Duodenal mucosa (tissue), 2 donors: ENCODE measurements around the gene HEPACAM.

Experiments used
- H3K27ac ChIP-seq: one replicate; pipeline ENCODE4 v1.7.0; 2013; ENCODE audit warnings: low read depth, low read length
- H3K27me3 ChIP-seq, 2 donors: one replicate each; pipeline ENCODE4 v1.7.0; 2013; ENCODE audit warnings: low read length in 2 of 2, control low read depth in 1 of 2; ENCODE audit not compliant: insufficient read depth in 2 of 2, control insufficient read depth in 1 of 2
- H3K36me3 ChIP-seq, 2 donors: one replicate each; pipeline ENCODE4 v1.7.0; 2013; ENCODE audit warnings: low read length in 2 of 2, control low read depth in 1 of 2; ENCODE audit not compliant: insufficient read depth in 2 of 2, control insufficient read depth in 1 of 2
- H3K4me1 ChIP-seq, 2 donors: one replicate each; pipeline ENCODE4 v1.7.0; 2013; ENCODE audit warnings: low read length in 2 of 2, control low read depth in 1 of 2; ENCODE audit not compliant: insufficient read depth in 2 of 2, control insufficient read depth in 1 of 2
- H3K4me3 ChIP-seq, 2 donors: one replicate each; pipeline ENCODE4 v1.7.0; 2013; ENCODE audit warnings: low read length in 2 of 2, low read depth in 1 of 2
- H3K9ac ChIP-seq, 2 donors: one replicate each; pipeline ENCODE4 v1.7.0; 2013; ENCODE audit warnings: low read length in 2 of 2, low read depth in 1 of 2
- H3K9me3 ChIP-seq, 2 donors: one replicate each; pipeline ENCODE4 v1.7.0; 2013; ENCODE audit warnings: low read length in 2 of 2, control low read depth in 1 of 2; ENCODE audit not compliant: control insufficient read depth in 1 of 2

HEPACAM gene

DNA sequence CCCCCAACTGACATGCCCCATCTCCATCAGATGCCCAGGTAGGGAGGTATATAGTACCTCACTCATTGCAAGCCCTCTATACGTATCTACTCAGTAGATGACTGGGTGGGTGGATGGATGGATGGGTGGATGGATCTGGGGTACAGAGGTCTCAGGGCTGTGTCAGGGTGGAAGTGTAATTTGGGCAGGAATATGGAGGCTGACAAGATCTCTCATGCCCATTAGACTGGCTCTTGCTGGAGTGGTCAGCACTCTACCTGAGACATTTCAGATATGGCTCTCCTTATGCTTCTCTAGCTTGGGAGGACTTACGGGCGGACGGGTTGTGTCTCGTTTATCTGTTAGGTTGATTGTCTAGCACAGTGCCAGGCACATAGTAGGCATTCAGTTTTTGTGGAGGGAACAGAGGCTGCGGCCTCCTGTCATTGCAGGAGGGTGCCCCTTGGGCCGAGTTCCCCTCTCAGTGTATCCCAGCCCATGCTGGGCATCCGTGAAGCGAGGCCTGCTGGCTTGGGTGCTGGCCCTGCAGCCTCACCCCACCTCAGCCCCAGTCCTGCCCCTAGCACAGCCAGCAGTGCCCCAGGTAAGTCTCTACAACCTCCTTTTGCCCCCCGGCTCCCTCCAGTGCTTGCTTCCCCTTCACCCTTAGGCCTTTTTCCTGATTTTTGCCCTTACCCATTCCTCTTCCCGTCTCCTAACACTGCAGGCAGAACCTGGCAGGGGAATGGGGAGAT is 56.9 kb downstream of the HEPACAM start:
- H3K27ac ChIP-seq = no peak overlapping the region
- H3K9me3 ChIP-seq = no peaks in the 10 kb centered on the region
- H3K9ac ChIP-seq = no peak overlapping the region
- peaks cover 8 to 11% of the 10 kb centered on the region in 2 donors for H3K27me3 ChIP-seq
- H3K4me3 ChIP-seq = no peak overlapping the region
- H3K36me3 ChIP-seq = no peaks in the 10 kb centered on the region
- peaks cover 21 to 23% of the 10 kb centered on the region in 2 donors for H3K4me1 ChIP-seq

DNA sequence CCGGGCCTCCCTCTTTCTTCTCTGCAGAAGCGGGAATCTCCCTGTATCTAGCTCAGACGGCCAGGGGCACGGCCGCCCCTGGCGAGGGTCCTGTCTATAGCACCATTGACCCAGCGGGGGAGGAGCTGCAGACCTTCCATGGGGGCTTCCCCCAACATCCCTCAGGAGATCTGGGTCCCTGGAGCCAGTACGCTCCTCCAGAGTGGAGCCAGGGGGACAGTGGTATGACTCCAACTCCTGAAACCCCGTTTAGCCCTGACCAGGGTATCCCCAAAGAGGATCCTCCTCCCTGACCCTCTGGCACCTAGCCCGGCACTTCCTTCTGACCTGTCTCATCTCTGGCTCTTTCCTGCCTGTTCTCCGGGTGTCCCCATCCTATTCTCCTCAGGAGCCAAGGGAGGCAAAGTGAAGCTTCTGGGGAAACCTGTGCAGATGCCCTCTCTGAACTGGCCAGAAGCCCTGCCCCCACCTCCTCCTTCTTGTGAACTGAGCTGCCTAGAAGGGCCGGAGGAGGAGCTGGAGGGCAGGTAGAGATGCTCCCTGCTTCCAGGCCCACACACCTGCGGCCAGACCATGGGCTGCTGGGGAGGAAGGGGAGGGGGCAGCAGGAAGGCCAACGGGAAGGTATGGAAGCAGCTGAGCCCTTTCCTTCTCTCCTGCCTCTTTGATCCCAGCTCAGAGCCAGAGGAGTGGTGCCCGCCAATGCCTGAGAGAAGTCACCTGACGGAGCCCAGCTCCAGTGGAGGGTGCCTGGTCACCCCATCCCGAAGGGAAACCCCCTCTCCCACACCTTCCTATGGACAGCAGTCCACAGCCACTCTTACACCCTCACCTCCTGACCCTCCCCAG is 57.7 kb downstream of the HEPACAM start:
- no peaks in the 10 kb centered on the region for H3K9me3 ChIP-seq
- peak overlapping the region in 1 of 2 donors; percentile 71 for H3K9ac ChIP-seq
- H3K4me3 ChIP-seq = peak overlapping the region in 1 of 2 donors; percentile 84
- no peaks in the 10 kb centered on the region for H3K36me3 ChIP-seq
- peaks cover 21 to 23% of the 10 kb centered on the region in 2 donors for H3K4me1 ChIP-seq
- H3K27ac ChIP-seq = no peak overlapping the region
- peaks cover 14 to 17% of the 10 kb centered on the region in 2 donors for H3K27me3 ChIP-seq

DNA sequence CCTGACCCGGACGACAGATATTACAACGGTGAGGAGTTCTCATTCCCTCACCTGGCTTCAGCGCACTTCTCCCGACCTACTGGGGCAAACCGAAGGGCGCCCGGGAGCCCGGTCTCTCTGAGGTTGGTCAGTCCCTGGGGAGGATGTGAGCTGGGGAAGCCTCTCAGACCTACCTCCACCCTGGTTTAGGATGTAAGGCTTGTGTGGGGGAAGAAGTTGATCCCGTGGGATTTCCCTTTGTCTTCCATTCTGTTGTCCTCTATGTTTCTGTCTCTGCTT is 58.3 kb downstream of the HEPACAM start:
- peak overlapping the region; percentile 71 to 86 for H3K9ac ChIP-seq
- H3K27ac ChIP-seq = no peak overlapping the region
- peak overlapping the region in 1 of 2 donors; percentile 84 for H3K4me3 ChIP-seq

DNA sequence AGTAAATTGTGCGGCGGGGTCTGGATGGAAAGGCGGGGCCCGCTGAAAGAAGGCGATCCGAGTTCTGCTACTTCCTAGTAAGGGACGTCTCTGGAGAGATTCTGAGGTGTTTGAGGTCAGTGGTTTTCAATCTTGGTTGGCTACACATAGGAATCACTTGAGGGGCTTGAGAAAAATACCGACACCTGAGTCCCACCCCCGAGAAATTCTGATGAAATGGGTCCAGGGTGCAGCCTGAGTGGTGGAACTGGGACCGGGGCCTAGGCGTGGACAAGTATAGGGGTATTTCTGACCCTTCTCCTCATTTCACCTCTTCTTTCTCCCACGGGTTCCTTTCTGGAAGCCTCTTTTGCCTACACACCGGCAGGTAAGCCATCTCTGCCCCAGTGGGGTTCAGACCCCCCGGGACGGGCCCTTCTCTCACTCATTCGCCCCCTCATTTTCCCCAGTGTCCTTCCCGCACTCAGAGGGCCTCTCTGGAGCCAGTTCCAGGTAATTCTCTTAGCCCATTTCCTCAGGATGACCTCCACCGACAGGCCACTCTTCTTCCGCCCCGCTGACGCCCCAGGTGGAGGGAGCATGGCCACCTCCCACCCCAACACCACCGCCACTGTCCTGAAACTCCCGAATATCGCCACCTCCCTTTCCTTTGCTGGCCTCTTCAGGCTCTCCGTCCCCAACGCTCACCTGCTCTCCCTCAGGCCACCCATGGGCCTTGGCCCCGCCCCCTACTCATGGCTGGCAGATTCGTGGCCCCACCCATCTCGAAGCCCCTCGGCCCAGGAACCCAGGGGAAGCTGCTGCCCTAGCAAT is 58.8 kb downstream of the HEPACAM start:
- H3K4me3 ChIP-seq = peak overlapping the region; percentile 84 to 87
- H3K27ac ChIP-seq = no peak overlapping the region
- H3K9ac ChIP-seq = peak overlapping the region; percentile 71 to 86

More for the DNA sequence above, 58.3 kb downstream of the HEPACAM start:
- Histone ChIP-seq H3K9me3 (no peaks in the 10 kb centered on the region), H3K27me3 (peaks cover 19 to 23% of the 10 kb centered on the region in 2 donors), H3K36me3 (no peaks in the 10 kb centered on the region), H3K4me1 (peaks cover 16 to 18% of the 10 kb centered on the region in 2 donors)

DNA sequence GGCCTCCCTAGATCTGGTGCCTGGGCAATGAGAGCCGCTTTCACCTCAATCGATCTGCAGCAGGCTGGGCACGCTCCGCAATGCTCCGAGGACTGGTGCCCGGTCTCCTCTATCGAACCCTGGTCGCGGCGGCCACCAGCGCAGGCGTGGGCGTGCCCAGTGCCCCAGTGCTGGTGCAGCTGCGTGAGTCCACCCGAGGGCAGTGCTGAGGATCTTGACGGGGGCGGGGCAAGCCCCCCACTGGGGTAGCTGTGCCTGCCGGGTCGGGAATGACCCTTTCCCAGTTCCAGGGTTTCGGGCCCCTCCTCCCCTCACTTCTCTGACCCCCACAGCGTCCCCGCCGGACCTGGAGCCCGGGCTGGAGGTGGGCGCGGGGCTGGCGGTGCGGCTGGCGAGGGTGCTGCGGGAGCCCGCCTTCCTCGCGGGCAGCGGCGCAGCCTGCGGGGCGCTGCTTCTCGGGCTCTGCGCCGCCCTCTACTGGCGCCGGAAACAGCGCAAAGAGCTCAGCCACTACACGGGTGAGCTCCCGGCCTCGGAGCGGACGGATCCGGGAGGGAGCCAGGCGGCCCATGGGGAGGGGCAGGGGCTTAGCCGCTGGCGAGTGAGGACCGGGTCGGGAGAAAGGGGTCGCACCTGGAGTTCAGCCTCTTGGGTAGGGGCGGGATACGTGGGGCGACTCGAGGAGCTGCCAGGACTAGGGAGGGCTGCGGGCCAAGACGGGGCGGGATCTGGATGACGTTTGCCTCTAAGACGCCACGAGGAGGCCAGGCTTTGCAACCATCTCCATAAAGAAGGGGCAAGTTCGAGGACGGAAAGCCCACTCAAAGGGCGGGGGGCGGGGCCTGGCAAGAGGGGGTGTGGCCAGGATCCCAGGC is 59.7 kb downstream of the HEPACAM start:
- Histone ChIP-seq H3K27ac (peak overlapping the region; percentile 85), H3K36me3 (no peaks in the 10 kb centered on the region), H3K9me3 (no peaks in the 10 kb centered on the region), H3K4me3 (peak overlapping the region; percentile 84 to 87), H3K9ac (peak overlapping the region; percentile 71 to 86), H3K27me3 (peaks cover 25 to 37% of the 10 kb centered on the region in 2 donors), H3K4me1 (peaks cover 11 to 12% of the 10 kb centered on the region in 2 donors)

More for the DNA sequence above, 58.8 kb downstream of the HEPACAM start:
- peaks cover 11 to 12% of the 10 kb centered on the region in 2 donors for H3K4me1 ChIP-seq
- H3K36me3 ChIP-seq = no peaks in the 10 kb centered on the region
- H3K9me3 ChIP-seq = no peaks in the 10 kb centered on the region
- H3K27me3 ChIP-seq = peaks cover 25 to 28% of the 10 kb centered on the region in 2 donors

DNA sequence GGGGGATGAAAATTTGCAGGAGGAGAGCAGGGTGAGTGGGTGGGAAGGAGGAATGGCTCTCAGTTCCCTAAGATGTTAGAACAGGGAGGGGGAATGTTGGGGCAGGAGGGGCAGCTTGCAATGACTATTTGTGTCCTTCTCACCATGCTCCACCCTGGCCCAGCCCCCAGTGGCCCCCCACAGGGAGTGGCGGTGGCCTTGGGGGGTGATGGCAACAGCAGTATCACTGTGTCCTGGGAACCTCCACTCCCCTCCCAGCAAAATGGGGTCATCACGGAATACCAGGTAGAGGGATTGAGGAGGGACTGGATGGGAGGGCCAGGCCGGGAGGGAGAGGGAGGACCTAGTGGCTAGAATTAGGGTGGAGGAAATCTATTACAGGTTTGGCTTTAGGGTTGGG is 60.4 kb downstream of the HEPACAM start:
- H3K4me1 ChIP-seq = peaks cover 11 to 12% of the 10 kb centered on the region in 2 donors
- no peak overlapping the region for H3K27ac ChIP-seq
- H3K36me3 ChIP-seq = no peaks in the 10 kb centered on the region
- peaks cover 28 to 43% of the 10 kb centered on the region in 2 donors for H3K27me3 ChIP-seq
- peak overlapping the region; percentile 84 to 87 for H3K4me3 ChIP-seq
- no peaks in the 10 kb centered on the region for H3K9me3 ChIP-seq
- H3K9ac ChIP-seq = no peak overlapping the region

- H3K4me1 ChIP-seq = peaks cover 11 to 12% of the 10 kb centered on the region in 2 donors
- peaks cover 35 to 50% of the 10 kb centered on the region in 2 donors for H3K27me3 ChIP-seq
These were observed 61.1 kb downstream of the HEPACAM start for GRCh38 chr11:124874571-124875255.

GRCh38 chr11:124873951-124874350 is 61.9 kb downstream of the HEPACAM start:
- Histone ChIP-seq H3K9ac (no peak overlapping the region), H3K27ac (no peak overlapping the region), H3K27me3 (peaks cover 43 to 57% of the 10 kb centered on the region in 2 donors)

More at GRCh38 chr11:124874571-124875255, 61.1 kb downstream of the HEPACAM start:
- Histone ChIP-seq H3K27ac (no peak overlapping the region), H3K36me3 (no peaks in the 10 kb centered on the region), H3K9ac (no peak overlapping the region), H3K9me3 (no peaks in the 10 kb centered on the region), H3K4me3 (no peak overlapping the region)

DNA sequence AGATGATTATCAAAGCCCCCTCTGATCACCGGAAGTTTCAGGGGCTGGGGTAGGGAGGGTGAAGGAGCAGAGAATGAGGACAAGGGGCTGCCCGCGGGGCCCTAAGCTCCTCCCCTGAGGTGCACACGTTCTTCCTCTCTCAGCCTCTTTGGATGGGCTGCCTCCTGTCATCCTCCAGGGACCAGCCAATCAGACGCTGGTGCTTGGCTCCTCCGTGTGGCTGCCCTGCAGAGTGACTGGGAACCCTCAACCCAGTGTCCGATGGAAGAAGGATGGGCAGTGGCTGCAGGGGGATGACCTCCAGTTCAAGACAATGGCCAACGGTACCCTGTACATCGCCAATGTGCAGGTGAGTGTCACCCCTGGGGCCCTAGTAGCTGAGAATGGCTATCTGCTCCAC is 63.1 kb downstream of the HEPACAM start:
- Histone ChIP-seq H3K27ac (no peak overlapping the region), H3K36me3 (no peaks in the 10 kb centered on the region), H3K9ac (no peak overlapping the region), H3K27me3 (peaks cover 55 to 69% of the 10 kb centered on the region in 2 donors), H3K4me3 (no peak overlapping the region), H3K9me3 (no peaks in the 10 kb centered on the region), H3K4me1 (peaks cover 8 to 21% of the 10 kb centered on the region in 2 donors)

More at GRCh38 chr11:124873951-124874350, 61.9 kb downstream of the HEPACAM start:
- no peaks in the 10 kb centered on the region for H3K36me3 ChIP-seq
- no peak overlapping the region for H3K4me3 ChIP-seq
- peaks cover 11 to 17% of the 10 kb centered on the region in 2 donors for H3K4me1 ChIP-seq
- no peaks in the 10 kb centered on the region for H3K9me3 ChIP-seq
